Central memory CD8-positive, alpha-beta T cell (primary cell): ENCODE data around the gene CGNL1.

Experiments
- ATAC-seq: fragments of 150-1000 bp; cut with Tn5 transposase; replicated peaks from 2 replicates; pipeline ENCODE4 v1.10.0; 2022; ENCODE audit warnings: mild to moderate bottlenecking, moderate FRiP score, moderate number of reproducible peaks; ENCODE audit not compliant: poor library complexity, severe bottlenecking; ENCODE audit errors: extremely low read depth
- DNase-seq, 2 donors: peaks; one replicate each; pipeline ENCODE4 v3.0.0; 2021; ENCODE audit warnings: low spot score in 2 of 2
- H3K27ac Mint-ChIP-seq: one replicate; pipeline ENCODE4 v1.8.0; 2022; ENCODE audit warnings: low read depth, mild to moderate bottlenecking, moderate library complexity, mixed read lengths
- H3K27me3 Mint-ChIP-seq: one replicate; pipeline ENCODE4 v1.8.0; 2022; ENCODE audit warnings: mixed read lengths
- H3K36me3 Mint-ChIP-seq: one replicate; pipeline ENCODE4 v1.8.0; 2022; ENCODE audit warnings: mild to moderate bottlenecking, moderate library complexity, mixed read lengths; ENCODE audit not compliant: insufficient read depth
- H3K4me1 Mint-ChIP-seq: one replicate; pipeline ENCODE4 v1.8.0; 2022; ENCODE audit warnings: mixed read lengths
- H3K4me3 Mint-ChIP-seq: one replicate; pipeline ENCODE4 v1.8.0; 2022; ENCODE audit warnings: mild to moderate bottlenecking, moderate library complexity, mixed read lengths
- H3K9me3 Mint-ChIP-seq: one replicate; pipeline ENCODE4 v1.8.0; 2022; ENCODE audit warnings: mixed read lengths

Gene CGNL1

DNA sequence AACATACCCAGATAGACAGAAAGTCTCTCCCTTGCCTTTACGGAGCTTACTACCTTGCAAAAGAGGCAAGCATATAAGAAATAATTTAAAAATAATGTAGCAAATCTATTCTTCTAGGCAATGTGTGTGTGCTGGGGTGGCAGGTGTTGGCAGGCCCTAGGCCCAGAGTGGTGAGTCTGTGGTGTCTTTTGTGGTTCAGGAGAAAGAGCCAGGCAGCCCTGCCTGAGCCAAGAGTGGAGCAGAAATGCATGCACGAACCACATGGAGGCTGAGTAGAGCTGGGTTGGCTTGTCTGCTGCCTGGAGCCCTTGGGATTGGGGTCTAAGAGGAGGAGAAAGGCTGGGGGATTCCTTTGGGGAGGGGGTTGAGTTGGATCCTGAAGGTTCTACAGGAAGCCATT is 145.2 kb downstream of the CGNL1 start:
- no peak overlapping the region for H3K27ac Mint-ChIP-seq
- DNase-seq (no peak), ATAC-seq (no peak)
- H3K9me3 Mint-ChIP-seq, result no peaks in the 10 kb centered on the region
- no peaks in the 10 kb centered on the region for H3K4me1 Mint-ChIP-seq
- peaks cover 35% of the 10 kb centered on the region for H3K27me3 Mint-ChIP-seq
- no peaks in the 10 kb centered on the region for H3K36me3 Mint-ChIP-seq
- H3K4me3 Mint-ChIP-seq, result no peak overlapping the region

DNA sequence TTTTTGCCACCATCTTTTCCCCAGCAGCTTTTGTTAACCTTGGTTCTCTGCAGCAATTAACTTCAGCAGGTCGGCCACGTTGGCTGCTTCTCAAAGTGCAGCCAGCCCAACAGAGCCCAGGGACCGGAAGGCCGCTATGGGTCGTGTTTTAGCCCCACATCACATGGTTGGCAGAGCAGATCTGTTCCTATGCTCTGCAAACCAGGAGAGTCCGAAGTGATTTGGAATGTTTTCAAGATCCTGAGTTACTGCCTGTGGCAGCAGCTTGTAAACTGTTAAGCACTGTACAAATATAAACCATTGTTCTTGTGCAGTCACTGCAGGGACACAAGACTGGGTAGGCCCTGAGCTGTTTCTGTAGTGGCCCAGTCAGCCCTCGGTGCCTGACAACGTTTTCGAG is 145.8 kb downstream of the CGNL1 start:
- no peaks in the 10 kb centered on the region for H3K9me3 Mint-ChIP-seq
- peaks cover 35% of the 10 kb centered on the region for H3K27me3 Mint-ChIP-seq
- no peak overlapping the region for H3K4me3 Mint-ChIP-seq
- DNase-seq (no peak), ATAC-seq (no peak)
- no peak overlapping the region for H3K27ac Mint-ChIP-seq
- no peaks in the 10 kb centered on the region for H3K36me3 Mint-ChIP-seq
- H3K4me1 Mint-ChIP-seq, result no peaks in the 10 kb centered on the region

DNA sequence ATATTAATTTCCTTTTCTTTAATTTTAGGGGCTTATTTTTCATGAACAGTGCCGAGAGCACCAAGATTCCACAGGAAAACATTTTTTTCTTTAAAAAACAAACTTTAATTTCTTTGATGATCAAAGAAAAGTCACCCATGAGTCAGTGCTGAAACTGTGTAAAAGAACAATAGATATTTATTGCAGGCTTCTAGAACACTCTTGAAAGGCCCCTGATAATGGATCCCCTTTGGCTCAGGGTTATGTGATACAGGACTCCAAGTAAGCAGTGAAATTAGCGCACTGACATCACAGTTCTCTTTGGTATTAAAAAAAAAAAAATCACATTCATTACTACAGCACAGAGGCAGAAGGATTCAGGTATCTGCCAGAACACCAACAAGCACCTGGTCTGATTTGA is 149.3 kb downstream of the CGNL1 start:
- DNase-seq (no peak), ATAC-seq (no peak)
- peaks cover 3% of the 10 kb centered on the region for H3K36me3 Mint-ChIP-seq
- no peaks in the 10 kb centered on the region for H3K4me1 Mint-ChIP-seq
- no peaks in the 10 kb centered on the region for H3K9me3 Mint-ChIP-seq
- no peak overlapping the region for H3K4me3 Mint-ChIP-seq
- no peak overlapping the region for H3K27ac Mint-ChIP-seq
- peaks cover 59% of the 10 kb centered on the region for H3K27me3 Mint-ChIP-seq

DNA sequence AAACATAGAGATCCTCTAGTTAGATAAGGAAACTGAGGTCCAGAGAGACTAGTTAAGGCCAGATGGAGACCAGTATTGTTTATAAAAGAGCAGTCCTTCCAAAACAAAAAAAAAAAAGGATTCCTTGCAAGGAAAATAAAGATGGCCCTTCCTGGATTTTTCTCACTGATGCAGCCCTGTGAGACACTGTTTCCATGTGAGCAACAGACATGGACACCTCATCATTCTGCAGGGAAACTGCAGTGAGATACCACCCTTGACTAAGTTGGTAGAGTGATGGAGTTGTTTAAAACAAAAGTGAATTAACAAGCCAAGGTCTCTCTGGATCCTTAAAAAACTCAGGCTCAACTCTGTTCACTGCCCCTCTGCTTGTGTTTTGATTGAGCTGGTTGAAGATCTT is 149.8 kb downstream of the CGNL1 start:
- no peak for DNase-seq
- Mint-ChIP-seq H3K36me3 (peaks cover 3% of the 10 kb centered on the region), H3K4me1 (no peaks in the 10 kb centered on the region), H3K27me3 (peaks cover 59% of the 10 kb centered on the region), H3K9me3 (no peaks in the 10 kb centered on the region), H3K4me3 (no peak overlapping the region), H3K27ac (no peak overlapping the region)
- ATAC-seq, result no peak

DNA sequence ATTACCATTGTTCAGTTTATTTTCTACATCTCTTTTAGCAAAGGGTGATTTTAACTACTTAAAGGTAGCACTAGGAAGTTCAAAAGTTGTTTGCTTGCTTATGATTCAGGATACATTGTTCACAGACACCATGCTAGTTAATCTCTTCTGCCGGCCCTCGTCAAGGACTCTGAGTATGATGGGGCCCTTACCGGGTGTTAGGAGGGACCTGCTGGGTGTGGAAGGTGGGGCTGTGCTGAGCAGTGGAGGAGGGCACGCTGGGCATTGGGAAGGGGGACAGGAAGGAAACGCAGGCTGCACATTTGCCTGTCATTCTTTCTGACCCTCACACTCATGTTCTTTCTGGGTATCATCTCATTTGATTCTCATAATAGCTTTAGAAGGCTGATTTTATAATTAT is 150.3 kb downstream of the CGNL1 start:
- no peak overlapping the region for H3K27ac Mint-ChIP-seq
- peaks cover 59% of the 10 kb centered on the region for H3K27me3 Mint-ChIP-seq
- no peaks in the 10 kb centered on the region for H3K4me1 Mint-ChIP-seq
- peaks cover 3% of the 10 kb centered on the region for H3K36me3 Mint-ChIP-seq
- no peak overlapping the region for H3K4me3 Mint-ChIP-seq
- DNase-seq (no peak), ATAC-seq (no peak)
- no peaks in the 10 kb centered on the region for H3K9me3 Mint-ChIP-seq

DNA sequence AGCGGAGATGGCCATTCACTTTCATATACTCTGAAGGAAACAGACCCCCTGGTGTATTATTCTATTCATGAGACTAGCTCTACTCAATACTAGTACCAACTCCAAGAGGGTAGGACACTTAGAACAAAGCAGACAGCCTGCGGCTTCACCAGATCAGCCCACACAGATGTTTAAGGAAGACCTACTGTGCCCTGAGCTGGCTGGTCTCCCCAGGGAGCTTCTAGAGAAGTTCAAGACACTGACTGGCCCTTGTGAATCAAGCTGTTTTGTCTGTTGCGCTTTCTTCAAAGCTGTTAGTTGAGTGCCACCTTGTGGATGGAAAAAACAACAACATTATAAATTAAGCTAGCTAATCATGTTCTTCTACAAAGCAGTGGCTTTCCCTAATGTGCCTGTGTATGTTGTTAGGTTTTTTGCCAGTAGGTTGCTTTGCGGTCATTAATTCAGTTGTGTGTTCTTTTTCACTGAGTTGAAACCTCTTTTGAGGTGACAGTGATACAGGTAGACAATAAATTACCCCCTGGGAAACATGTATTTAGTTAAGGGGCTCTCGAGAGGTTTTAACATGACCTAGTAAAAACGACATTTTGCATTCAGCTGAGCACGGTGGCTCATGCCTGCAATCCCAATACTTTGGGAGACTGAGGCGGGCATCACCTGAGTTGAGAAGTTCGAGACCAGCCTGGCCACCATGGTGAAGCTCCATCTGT is 151.2 kb downstream of the CGNL1 start:
- Mint-ChIP-seq H3K36me3 (peaks cover 3% of the 10 kb centered on the region), H3K4me1 (no peaks in the 10 kb centered on the region), H3K4me3 (no peak overlapping the region), H3K27ac (no peak overlapping the region), H3K27me3 (peaks cover 66% of the 10 kb centered on the region), H3K9me3 (no peaks in the 10 kb centered on the region)
- DNase-seq, result no peak
- no peak for ATAC-seq

DNA sequence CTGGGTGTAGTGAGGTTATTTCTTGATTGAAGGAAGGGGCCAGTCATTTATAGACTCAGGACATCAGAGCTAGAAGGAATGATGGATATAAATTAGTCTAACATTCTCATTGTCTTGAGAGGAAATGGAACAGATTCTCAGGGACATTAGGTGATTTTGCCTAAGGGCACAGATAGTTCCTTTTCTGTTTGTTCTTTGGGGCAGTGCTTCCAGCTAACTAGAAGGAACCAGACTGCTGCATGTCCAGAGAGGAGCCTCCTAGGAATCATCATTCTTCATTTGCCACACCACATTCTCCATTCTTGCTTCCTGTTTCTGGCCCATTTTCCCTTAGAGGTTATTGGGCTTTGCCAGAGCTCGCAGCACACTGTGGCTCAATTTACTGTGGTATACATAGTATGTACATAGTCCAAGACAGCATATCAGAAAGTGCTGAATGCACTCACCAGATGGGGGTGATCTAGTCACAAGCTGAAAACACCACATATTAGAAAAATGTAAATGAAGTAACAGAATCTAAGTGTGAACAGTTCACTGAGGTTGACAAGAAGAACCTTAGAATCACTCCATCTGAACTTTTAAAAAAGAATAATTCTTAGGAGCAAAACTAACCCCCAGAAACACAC is 152.7 kb downstream of the CGNL1 start:
- ATAC-seq (no peak), DNase-seq (no peak)
- H3K27ac Mint-ChIP-seq, result no peak overlapping the region
- peaks cover 3% of the 10 kb centered on the region for H3K36me3 Mint-ChIP-seq
- no peaks in the 10 kb centered on the region for H3K9me3 Mint-ChIP-seq
- H3K4me1 Mint-ChIP-seq, result no peaks in the 10 kb centered on the region
- no peak overlapping the region for H3K4me3 Mint-ChIP-seq
- H3K27me3 Mint-ChIP-seq, result peaks cover 61% of the 10 kb centered on the region

DNA sequence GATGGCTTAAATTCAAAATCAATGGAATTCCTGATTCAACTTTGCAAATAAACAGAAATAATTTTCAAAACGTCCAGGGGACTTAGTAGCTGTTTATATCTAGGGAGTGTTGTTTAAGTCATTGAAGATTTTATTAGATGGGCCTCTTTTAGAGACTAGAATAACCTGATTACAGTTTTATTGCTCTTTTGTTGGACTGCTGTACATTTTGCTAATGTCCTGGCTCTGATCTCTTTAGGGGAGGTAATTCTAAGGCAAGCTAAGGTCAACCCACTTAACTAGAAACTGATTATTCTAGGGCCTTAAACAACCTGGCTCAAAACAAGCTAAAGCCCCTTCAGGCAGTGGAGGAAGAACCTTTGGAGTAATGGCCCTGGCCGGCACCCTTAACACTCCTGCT is 153.4 kb downstream of the CGNL1 start:
- Mint-ChIP-seq H3K36me3 (peaks cover 3% of the 10 kb centered on the region), H3K4me3 (no peak overlapping the region), H3K27me3 (peaks cover 54% of the 10 kb centered on the region), H3K4me1 (no peaks in the 10 kb centered on the region), H3K9me3 (no peaks in the 10 kb centered on the region), H3K27ac (no peak overlapping the region)
- DNase-seq (no peak), ATAC-seq (no peak)

DNA sequence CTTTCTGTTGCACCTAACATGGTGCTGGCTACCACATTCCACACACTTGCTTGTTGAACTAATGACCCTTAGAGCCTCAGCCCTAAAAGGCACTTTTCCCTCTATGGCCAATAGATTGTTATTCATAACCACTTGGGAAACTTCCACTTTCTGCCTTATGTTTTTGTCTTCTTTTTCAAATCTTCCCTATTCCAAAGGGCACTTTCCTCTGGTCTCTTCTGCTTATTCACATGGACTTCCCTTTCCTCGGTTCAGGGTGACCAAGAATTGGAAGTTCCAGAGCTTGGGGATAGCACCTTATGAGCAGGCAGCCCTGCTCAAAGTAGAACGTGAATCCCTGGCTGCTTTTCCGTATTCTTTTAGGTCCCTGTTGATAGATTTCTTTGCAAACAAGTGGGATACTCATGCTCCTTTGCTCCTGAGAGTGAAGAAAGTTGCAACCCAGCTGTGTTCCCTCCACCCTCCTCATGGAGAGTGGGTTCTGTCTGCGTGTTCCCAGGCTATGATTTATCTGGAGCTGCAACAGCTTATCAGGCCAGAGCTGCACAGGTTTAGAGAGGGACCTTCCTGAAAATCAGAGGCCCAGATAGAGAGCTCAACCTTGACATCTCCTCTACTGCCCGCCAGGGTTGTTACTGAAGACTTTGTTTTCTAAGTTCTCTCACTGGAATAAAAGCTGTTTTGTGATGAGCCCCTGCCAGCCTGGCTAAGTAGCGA is 156.6 kb downstream of the CGNL1 start:
- ATAC-seq (no peak), DNase-seq (no peak)
- Mint-ChIP-seq H3K27ac (no peak overlapping the region), H3K4me3 (no peak overlapping the region), H3K4me1 (no peaks in the 10 kb centered on the region), H3K27me3 (peaks cover 35% of the 10 kb centered on the region), H3K36me3 (peaks cover 3% of the 10 kb centered on the region), H3K9me3 (no peaks in the 10 kb centered on the region)

DNA sequence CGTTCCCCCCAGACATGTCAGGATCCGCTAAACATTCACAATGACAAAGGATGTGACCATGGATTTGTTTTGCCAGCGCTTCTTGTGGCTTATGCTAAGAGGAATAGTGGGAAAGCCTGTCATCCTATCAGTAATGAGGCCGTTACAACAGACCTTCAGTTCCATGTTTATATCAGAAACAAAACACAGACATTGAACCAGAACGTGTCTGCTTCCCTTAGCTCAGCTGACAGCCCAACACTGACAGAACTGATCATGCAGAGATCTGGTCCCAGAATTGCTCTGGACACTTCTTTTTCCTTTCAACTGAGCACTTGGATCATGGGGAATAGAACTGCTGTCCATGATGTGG is 157.1 kb downstream of the CGNL1 start:
- Mint-ChIP-seq H3K27ac (no peak overlapping the region), H3K4me3 (no peak overlapping the region), H3K4me1 (no peaks in the 10 kb centered on the region), H3K36me3 (peaks cover 3% of the 10 kb centered on the region), H3K27me3 (peaks cover 31% of the 10 kb centered on the region), H3K9me3 (no peaks in the 10 kb centered on the region)
- ATAC-seq, result no peak
- DNase-seq, result no peak

DNA sequence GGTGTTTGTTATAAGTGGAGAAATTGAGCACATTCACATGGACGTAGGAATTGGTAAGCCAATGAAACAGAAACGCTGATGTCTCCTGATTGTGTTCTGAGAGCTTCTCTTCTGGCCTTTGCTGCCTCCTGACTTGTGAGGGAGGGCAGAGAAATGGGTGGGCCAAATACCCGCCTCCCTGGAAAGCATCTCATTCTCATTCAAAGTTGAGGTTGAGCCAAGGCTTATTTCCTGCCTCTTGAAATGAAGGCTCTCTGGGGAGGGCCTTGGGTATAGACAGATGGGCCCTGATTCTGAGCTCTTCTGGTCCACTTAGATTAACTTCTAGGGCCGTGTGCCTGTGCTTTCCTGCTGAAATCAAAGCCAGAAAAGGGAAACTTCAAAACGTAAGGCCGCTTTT is 158.0 kb downstream of the CGNL1 start:
- Mint-ChIP-seq H3K27ac (no peak overlapping the region), H3K9me3 (no peaks in the 10 kb centered on the region), H3K36me3 (peaks cover 1% of the 10 kb centered on the region), H3K4me3 (no peak overlapping the region), H3K4me1 (no peaks in the 10 kb centered on the region), H3K27me3 (peaks cover 29% of the 10 kb centered on the region)
- no peak for DNase-seq
- ATAC-seq, result no peak

DNA sequence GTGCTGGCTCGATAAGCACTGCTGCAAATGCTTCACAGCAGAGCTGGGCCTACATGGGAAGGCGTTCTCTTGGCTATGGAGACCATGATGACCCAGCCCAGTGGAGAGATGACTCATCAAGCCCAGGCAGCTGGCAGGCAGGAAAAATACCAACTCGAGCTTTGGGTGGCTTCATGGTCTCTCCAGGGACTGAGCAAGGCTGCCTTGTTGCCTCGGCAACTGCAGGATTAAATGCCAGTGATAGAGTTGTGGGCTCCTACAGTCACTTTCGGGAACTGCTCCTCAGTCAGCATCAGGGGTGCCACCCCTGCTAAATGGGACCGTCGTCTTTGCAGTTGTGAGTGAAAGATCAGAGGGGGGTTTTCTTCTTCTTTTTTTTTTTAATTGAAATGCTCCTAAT is 160.8 kb downstream of the CGNL1 start:
- Mint-ChIP-seq H3K36me3 (no peaks in the 10 kb centered on the region), H3K9me3 (no peaks in the 10 kb centered on the region), H3K4me1 (no peaks in the 10 kb centered on the region), H3K4me3 (no peak overlapping the region), H3K27ac (no peak overlapping the region), H3K27me3 (peaks cover 34% of the 10 kb centered on the region)
- ATAC-seq (no peak), DNase-seq (no peak)
